NCI-H524 (cell line): ENCODE results near the gene ARMH4.

Source experiments
- DNase-seq, 2 experiments: peaks; one replicate each; lab custom pipeline; 2025; lab: John Stamatoyannopoulos, UW

ARMH4 gene, protein sequence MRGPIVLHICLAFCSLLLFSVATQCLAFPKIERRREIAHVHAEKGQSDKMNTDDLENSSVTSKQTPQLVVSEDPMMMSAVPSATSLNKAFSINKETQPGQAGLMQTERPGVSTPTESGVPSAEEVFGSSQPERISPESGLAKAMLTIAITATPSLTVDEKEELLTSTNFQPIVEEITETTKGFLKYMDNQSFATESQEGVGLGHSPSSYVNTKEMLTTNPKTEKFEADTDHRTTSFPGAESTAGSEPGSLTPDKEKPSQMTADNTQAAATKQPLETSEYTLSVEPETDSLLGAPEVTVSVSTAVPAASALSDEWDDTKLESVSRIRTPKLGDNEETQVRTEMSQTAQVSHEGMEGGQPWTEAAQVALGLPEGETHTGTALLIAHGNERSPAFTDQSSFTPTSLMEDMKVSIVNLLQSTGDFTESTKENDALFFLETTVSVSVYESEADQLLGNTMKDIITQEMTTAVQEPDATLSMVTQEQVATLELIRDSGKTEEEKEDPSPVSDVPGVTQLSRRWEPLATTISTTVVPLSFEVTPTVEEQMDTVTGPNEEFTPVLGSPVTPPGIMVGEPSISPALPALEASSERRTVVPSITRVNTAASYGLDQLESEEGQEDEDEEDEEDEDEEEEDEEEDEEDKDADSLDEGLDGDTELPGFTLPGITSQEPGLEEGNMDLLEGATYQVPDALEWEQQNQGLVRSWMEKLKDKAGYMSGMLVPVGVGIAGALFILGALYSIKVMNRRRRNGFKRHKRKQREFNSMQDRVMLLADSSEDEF

DNA sequence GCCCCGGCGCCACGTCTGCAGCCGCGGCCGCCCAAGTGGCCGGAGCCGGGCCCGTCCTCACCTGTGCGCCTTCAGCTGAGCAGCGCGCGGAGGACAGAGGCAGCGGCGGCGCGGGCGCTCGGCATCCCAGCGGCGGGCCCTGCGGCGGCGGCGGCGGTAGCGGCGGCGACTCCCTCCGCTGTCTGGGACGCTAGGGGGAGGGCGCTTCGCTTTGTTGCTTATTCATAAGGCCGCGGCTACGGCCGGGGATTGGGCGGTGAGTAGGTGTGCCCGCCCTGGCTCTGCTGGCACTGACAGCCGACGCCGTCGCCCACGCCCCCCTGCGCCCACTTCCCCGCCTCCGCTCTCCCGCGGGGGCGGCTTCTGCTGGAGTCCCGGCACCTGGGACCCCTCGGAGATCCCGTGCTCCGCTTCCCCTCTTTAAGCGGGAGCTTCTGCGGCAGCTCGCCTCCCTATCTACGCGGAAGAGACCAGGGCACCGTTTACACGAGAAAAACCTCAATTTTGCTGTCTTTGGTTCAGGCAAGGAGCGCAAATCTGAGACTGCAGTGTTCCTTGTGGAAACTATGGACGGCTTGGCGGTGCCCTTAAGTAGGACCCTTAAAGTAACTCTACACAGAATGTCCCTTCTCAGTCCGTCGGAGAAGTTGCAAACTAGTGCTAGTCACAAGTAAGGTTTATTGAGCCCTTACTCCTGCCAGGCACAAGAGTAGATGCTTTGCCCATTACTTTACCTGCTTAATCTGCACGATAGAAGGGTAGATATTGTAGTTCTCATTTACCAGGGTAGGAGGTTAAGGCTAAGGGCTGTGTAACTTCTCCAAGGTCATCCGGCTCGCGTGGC is at the start of gene ARMH4:
ARMH4 (minus strand) TSS at position 200 of the 844 bp plus-strand sequence. CDS start 12,855 bp downstream, outside the sequence.
- peak; percentile 93 to 94 for DNase-seq

DNA sequence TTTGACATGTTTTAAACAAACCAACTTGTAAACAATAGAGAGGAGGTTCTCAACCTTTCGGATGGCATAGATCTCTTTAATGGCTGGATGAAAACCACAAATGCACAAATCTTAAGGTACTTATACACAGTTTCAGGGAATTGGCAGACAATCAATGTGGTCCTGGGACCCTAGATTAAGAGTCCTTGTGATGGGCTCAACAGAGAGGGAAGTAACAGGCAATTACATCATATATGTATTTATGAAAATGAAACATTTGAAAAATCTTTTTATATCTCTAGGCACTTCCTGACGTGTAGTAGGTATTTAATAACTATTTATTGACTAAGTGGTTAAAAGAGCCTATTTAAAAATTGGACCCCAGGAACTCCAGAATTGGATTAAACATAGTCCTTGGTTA is 48.8 kb upstream of the ARMH4 start:
- no peak for DNase-seq

DNA sequence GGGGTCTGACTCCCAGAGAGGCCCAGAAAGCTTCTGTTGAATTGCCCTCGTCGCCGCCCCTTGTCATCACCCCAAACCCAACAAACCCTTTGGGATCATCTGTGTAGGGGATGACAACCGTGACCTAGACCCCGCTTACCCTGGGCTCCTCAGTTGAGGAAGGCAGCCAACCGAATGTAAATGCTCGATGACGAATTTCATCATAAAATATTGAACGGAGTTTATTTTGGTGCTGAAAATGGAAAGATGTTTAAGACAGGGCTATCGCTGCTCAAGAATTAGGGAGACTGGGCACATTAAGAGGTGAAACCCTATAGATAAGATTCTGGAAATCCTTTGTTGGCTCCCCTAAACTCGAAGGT is 48.4 kb upstream of the ARMH4 start:
- DNase-seq: no peak

DNA sequence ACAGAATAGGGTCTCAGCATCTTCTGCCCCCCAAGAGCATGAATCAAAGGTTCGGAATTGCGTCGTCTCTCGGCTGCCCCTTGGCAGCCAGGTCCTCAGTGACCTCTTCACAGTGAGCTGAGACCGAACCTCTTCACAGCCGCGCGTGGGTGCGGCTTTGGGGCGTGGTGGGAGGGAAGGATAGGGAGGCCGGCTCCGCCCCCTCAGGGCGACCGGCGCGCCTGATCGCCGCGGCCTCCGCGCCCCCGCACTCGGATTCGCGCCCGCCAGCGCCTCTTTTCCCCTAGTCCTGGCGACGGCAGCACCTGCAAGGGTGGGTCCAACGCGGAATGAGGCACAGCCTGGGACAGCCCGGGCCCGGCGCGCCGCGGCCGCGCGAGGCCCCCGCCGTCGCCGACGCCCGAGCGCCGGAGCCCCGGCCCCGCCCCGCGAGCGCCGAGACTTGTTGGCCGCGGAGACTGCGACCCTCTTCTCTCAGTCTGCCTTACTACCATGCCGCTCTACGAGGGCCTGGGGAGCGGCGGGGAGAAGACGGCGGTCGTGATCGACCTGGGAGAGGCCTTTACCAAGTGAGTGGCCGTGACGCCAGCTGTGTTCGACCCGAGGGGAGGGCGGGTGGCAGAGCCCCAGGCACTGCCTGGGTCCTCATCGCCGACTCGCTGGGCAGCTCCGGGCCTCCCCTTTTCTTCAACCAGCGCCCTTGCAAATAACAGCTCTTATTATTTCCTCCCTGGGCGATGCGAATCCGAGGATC is 47.9 kb upstream of the ARMH4 start, which contains the start of gene ACTR10:
ACTR10 (plus strand) TSS at position 424 of the 754 bp plus-strand sequence; CDS start at position 493, 69 bp downstream.
- peak; percentile 98 for DNase-seq

DNA sequence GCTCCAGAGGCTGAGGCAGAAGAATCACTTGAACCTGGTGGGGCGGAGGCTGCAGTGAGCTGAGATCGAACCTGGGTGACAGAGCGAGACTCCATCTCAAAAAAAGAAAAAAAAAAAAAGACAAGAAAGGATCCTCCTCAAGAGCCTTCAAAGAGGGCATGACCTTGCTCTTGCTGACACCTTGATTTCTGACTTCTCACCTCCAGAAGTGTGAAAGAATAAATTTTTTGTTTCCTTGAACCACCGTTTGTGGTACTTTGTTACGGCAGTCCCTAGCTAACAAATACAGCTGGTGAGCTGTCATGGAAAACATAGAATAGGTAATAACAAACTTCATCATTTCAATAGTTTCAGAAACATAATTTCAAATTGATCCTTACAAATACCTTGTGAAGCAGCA is 46.1 kb upstream of the ARMH4 start:
- DNase-seq: no peak

DNA sequence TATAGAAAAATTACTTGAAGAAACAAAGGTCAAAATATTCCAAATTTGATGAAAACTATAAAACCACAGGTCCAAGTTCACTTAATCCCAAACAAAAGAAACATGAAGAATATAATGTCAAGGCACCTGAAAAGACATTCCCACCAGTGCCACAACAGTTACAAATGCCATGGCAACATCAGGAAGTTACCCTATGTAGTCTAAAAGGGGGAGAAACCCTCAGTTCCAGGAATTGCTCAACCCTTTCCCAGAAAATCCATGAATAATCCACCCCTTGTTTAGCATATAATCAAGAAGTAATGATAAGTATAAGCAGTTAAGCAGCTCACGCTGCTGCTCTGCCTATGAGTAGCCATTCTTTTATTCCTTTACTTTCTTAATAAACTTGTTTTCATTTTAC is 44.2 kb upstream of the ARMH4 start:
- DNase-seq: no peak

DNA sequence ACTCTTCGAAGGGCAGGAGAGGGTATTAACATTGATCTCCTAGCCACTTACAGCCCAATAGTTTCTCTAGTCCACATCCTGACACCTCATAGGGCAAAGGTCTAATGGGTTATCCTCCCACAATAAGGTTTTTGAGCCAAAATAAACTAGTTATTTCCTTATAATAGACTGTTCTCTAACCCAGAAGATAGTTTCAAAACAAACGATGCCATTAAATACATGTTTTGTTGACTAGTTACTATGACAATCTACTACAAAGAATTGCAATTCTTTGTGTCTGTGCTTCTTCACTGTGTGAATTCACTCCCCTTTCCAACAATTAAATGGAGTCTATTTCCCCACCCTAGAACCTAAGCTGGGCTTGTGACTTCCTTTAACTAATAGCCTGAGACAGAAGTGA is 41.5 kb upstream of the ARMH4 start:
- DNase-seq: no peak

DNA sequence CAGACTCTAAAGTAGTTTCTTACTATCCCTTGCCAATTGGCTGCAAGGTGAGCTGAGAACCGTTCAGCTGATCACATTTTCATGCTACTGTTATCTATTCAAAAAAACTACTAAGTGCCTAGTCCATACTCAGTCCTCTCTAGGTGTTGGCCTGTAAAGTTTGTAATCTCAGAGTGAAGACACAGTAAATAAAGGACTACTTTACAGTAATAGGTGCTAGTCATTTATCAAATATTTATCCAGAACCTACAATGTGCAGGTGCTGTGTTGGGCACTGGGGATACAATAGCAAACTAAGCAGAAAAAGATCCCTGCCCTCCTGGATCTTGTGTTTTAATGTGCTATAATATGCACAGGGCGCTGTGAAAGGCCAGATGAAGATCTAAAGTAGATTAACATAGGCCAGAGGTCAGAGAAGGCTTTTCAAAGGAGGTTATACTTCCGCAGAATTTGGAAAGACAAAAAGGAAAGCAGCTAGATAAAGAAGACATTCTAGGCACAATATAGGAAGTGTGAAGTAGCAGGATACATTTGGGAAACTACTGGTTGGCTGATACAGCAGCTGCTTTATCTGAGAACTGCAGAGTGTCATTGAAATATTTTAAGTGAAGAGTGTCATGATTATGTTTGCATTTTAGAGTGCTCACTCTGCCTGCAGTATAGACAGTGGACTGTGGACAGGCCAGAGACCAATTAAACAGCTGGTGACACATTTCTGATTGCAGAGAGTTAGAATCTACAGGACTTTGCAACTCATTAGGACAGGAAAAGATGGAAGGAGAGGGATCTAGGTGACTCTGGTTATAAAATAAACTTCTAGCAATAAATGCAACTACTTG is 40.0 kb upstream of the ARMH4 start:
- DNase-seq: no peak

DNA sequence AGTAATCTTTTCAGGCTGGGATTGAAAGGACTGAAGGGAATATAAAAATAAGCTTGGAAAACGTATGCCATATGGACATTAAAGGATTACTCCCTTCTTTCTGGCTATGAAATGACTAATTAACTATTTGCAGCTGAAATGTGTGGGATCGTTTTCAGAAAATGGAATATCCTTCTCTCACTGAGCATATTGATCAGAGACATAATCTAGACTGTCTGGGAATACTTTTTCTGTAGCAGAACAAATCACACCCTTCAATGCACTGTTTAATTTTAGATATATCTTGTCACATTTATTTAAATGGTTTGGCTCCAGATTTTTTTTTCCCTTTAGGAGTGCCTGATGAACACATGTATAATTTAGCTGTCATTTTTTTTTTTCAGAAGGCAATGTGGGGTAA is 37.2 kb upstream of the ARMH4 start:
- DNase-seq: peak; percentile 50 to 82

DNA sequence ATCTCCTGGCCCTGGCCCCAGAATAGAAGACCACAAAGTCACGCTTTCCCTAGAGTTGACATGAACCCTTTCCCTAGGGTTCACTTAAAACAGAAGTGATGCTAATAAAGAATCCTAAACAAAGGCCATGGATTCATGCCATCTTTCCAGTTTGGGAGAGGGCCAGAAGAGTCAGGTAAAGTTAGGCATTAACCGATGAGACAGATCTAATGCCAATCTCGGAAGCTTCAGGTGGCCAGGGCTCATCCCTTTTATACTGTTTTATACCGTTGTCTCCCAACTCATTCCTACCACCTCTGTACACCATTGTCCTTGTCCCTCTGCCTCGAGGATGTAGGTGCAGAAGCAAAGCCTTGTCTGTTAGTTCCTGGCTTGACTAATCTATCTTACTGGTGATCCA is 25.1 kb upstream of the ARMH4 start:
- no peak for DNase-seq

DNA sequence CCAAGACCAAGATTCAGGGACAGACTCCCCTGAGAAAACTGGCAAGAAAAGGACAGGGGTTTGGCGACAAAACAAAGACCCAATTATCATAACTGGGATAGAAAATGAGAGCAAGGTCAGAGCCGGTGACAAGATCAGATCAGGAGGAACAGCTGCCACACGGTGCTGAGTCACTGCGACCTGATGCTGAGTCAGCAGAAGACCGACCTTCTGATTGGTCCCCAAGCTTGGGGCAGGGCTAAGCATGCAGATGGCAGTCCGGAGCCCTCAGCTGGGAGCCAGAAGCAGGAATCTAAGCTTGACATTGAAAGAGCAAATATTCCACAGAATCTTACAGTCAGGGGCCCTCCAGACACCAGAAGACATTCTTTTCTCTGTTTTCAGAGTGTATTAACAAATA is 19.1 kb upstream of the ARMH4 start:
- DNase-seq: peak; percentile 97 to 98

DNA sequence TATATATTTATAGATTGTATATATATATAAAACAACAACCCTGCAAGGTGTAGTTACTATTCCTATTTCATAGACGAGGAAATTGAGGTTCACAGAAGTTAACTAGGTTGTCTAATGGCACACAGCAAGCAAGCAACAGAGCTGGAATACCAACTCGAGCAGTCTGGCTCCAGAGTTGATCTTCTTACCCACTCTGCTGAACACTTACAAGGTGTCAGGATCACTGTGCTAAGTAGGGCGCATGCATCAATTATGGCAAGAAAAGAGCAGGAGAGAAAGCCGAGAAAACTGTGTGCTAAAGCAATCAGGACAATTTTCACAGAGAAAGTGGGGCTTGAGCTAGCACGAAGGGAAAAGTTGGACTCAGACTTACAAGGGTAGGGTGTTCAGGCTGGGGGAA is 15.9 kb upstream of the ARMH4 start:
- no peak for DNase-seq

DNA sequence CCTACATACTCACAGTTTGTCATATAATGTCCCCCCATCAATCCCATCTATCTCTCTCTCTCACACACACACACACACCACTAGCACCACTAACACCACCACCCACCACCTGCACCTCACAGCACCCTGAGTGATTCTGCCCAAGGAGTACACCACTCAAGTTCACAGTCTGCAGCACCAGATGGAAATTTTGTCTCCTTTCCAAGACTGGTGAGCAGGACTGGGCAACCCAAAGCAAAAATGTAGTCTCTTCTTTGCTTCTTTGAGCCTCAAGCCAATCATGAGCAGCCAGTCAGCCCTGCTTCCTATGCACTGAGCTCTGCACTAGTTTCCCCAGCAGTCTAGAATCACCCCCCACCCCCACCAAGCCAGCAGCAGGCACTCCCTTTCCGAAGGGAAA is 15.0 kb upstream of the ARMH4 start:
- peak; percentile 31 to 42 for DNase-seq

DNA sequence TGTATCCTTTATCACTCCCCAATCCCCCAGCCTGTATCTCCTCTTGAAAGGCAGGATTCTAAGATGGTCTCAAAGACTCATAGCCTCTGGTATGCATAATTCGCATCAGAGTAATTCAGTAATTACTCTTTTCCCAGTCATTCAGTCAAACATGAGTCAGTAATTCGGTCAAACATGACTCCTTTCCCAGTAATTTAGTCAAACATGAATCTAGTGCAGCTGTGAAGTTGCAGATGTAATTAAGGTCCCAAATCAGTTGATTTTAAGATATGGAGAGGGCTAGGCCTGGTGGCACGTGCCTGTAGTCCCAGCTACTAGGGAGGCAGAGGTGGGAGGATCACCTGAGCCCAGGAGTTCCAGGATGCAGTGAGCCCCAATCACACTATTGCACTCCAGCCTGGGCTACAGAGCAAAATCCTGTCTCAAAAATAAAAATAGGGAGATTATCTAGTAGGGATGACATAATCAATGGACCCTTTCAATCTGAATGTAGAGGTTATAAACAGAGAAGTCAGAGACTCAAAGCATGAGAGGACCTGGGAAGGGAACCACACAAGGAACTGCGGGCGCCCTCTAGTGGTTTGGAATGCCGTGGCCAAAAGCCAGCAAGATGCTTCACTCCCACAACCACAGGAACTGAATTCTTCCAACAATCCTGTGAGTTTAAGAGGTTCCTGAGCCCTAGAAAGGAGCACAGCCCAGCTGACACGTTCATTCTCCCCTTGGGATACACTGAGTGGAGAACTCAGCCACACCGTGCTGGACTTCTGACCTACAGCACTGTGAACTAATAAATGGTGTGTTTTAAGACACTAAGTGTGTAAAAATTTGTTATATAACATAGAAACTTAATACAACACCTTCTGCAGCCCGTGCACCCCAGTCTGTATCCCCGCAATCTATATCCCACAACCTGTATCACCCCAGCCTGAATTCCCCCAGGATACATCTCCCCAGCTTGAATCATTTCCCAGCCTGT is 14.3 kb upstream of the ARMH4 start:
- peak; percentile 79 to 86 for DNase-seq

DNA sequence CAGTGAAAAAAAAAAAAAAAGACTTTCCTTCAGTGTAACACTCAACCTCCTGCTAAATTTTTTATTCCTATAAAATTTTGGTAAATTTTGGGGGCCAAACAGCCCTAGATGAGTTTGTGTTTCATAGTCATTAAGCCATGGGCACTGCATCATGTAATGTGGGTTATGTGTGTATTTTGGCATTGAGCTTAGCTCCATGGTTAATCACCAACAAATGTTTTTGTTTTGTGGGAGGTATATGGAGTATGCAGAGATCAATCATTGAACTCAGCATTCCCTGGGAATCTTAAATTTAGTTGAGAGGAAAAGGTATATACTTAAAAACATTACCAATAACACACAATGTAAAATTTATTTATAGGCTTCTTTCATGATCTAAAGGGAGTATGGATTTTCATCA is 8.5 kb upstream of the ARMH4 start:
- DNase-seq: no peak

DNA sequence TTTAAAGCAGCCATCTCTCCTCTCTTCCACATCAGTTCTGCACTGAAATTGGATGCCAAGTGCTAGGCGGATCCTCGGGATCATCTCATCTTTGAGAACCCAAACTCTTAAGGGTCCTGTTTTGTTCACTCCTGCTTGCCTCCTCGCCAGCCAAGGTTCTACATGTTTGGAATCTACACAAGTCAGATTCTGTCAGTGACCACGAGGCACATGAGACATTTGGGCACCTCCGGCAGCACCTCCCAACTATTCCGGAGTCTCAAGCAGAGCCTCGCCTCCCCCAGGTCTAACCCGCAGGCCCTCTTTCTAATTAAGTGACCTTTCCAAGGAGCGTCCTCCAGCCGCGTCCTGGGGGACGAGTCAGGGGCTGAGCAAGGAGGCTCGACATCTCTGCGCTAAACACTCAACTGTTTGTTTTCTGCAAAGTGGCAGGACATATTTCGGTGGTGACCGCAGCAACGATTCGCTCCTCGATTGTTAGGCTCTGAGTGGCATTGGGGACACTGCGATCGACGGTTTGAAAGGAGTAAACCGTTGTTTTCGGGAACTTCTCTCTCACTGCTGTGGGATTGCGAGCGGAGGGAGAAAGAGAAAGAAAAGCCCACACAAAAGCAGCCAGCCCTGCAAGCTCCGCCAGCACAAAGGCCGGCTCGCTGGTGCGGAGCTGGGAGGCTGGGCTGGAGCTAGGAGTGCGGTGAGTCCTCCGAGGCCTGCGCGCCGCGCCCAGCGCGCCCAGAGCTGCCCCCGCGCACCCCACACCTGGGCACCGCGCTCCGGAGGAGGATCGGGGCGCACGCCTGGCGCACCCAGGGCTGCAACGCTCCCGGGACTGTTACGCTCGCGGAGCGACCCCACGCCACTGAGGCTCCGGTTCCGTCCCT is 640 bp downstream of the ARMH4 start:
- DNase-seq: peak in 1 of 2 experiments; percentile 44

DNA sequence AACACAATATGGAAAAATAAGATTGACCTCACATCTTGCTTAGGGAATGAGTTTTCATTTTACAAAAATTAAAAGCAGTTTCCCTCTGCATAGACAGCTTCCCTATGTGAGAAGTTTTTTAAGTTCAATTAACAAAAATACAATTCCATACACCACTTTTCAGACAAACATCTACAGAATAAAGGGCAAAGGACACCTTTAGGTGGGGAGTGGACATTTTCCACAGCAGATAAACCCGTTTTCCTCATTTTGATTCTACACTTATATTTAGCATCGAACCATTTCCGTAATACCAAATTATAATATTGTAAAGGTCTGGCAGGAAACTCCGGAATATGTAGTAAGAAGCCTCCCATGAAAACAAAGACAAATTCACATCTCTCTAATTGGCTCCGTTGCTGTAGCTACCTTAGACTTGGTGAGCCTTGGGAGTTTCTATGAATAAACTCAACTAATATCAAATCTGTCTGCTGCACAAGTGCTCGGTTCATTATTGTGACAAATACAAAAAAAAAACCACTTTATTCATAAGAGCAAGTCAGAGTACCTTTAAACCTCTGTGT is 1.7 kb downstream of the ARMH4 start:
- DNase-seq: no peak

DNA sequence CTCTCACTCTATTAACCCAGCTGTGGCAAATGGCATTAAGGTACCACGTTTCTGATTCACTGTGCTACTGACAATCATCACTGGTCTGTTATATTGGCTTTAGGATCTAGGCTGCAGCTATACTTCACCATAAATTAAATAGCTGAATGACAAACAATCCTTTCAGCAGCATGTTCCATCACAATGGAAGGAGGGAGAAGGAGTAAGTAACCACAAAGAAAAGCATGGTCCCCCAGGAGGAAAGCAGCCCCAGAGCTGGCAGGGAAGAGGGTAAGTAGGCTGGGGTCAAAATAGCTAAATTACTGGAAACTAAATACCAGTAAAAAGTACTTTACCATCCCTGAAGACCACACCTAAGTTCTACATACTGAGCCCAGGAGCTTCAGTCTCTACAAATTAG is 2.8 kb downstream of the ARMH4 start:
- no peak for DNase-seq
